GM12878 (cell line): ENCODE measurements around the gene CD70. TPM values are rescaled to one million over a fixed set of nuclear protein-coding genes. Genes with fewer than 3 reads are reported as not detected.

Source experiments
- ATAC-seq: fragments of 200-7000 bp; cut with Tn5 transposase; 3 replicates; pipeline ENCODE4 v1.9.1; 2020; ENCODE audit warnings: mild to moderate bottlenecking, moderate library complexity
- BruUV-seq: library from RNA; stranded (reverse); fragments of 400-500 nt; replicated peaks from 2 replicates; lab custom pipeline; 2021; lab: Mats Ljungman, UMichigan
- CTCF ChIA-PET: fragments of 300-600 bp; sonication (Branson Sonifier 250); formaldehyde crosslinking; extraction: SDS; loops from one replicate; lab custom pipeline; 2021; ENCODE audit warnings: inconsistent platforms; lab: Yijun Ruan, JAX
- POLR2A ChIA-PET: fragments of 350-600 bp; formaldehyde crosslinking; extraction: SDS; loops from one replicate; lab custom pipeline; 2021; ENCODE audit warnings: inconsistent platforms; lab: Charles Lee
- RAD21 ChIA-PET: fragments of 300-600 bp; sonication (Branson Sonifier 250); formaldehyde crosslinking; loops from one replicate; lab custom pipeline; 2023; ENCODE audit warnings: antibody characterized with exemption; ENCODE audit not compliant: unreplicated experiment; lab: Charles Lee
- SMC1A ChIA-PET: fragments of 300-600 bp; sonication (Branson Sonifier 250); formaldehyde crosslinking; loops from one replicate; lab custom pipeline; 2023; ENCODE audit not compliant: unreplicated experiment, uncharacterized antibody; lab: Charles Lee
- DNase-seq: peaks from one replicate; pipeline ENCODE4 v3.0.0-alpha.2; 2011; ENCODE audit warnings: low read depth, low spot score
- FAIRE-seq: peaks from 3 replicates; lab custom pipeline; 2011; peaks lifted over from hg19 to GRCh38; lab: Jason Lieb, UNC
- H2AFZ ChIP-seq: 2 replicates; pipeline ENCODE4 v1.6.0; 2011; ENCODE audit warnings: low read depth, low read length, control low read depth; ENCODE audit not compliant: control insufficient read depth
- H3K27ac ChIP-seq: 2 replicates; pipeline ENCODE4 v1.5.1; 2011; ENCODE audit warnings: control low read depth; ENCODE audit not compliant: control insufficient read depth, insufficient read depth
- H3K27me3 ChIP-seq, 2 experiments: replicated peaks in 1 of 2; 2 replicates each; pipeline versions ENCODE4 v1.6.0 to v1.6.1; 2011; ENCODE audit warnings: low read length in 1 of 2; ENCODE audit not compliant: control insufficient read depth in 2 of 2, insufficient read depth in 2 of 2
- H3K36me3 ChIP-seq, 2 experiments: 2 replicates each; pipeline ENCODE4 v1.5.1; 2011; ENCODE audit warnings: low read length in 1 of 2; ENCODE audit not compliant: control insufficient read depth in 2 of 2, insufficient read depth in 2 of 2
- H3K4me1 ChIP-seq: 2 replicates; pipeline ENCODE4 v1.6.1; 2011; ENCODE audit warnings: mild to moderate bottlenecking, low read length, moderate library complexity, mixed read lengths; ENCODE audit not compliant: control insufficient read depth, insufficient read depth
- H3K4me2 ChIP-seq: 2 replicates; pipeline ENCODE4 v1.6.0; 2011; ENCODE audit warnings: control low read depth; ENCODE audit not compliant: control insufficient read depth, insufficient read depth
- H3K4me3 ChIP-seq: fragments of 200-600 bp; sonication (generic); 2 replicates; pipeline ENCODE4 v1.5.1; 2016
- H3K79me2 ChIP-seq: 2 replicates; pipeline ENCODE4 v1.6.0; 2011; ENCODE audit warnings: low read length; ENCODE audit not compliant: control insufficient read depth, insufficient read depth
- H3K9ac ChIP-seq: 2 replicates; pipeline ENCODE4 v1.8.0; 2011; ENCODE audit warnings: low read length, control low read depth, mixed read lengths; ENCODE audit not compliant: control insufficient read depth, insufficient read depth
- H3K9me3 ChIP-seq: replicated peaks from 3 replicates; pipeline ENCODE4 v1.5.1; 2011; ENCODE audit warnings: mild to moderate bottlenecking, low read length; ENCODE audit not compliant: control insufficient read depth, insufficient read depth
- H4K20me1 ChIP-seq: 2 replicates; pipeline ENCODE4 v1.6.0; 2011; ENCODE audit not compliant: control insufficient read depth, insufficient read depth
- ATF7 ChIP-seq: fragments of 450-650 bp; IDR thresholded peaks from 2 replicates; pipeline ENCODE4 v1.6.1; 2016; ENCODE audit warnings: low read depth, mild to moderate bottlenecking
- CHD1 ChIP-seq: IDR thresholded peaks from 2 replicates; pipeline ENCODE4 v1.6.1; 2012; ENCODE audit warnings: low read depth, low read length, improper control_type of control experiment
- CREM ChIP-seq: IDR thresholded peaks from 2 replicates; pipeline ENCODE4 v1.6.1; 2014; ENCODE audit warnings: antibody characterized with exemption, low read depth
- DPF2 ChIP-seq: fragments of 450-650 bp; IDR thresholded peaks from 2 replicates; pipeline ENCODE4 v1.6.1; 2017; ENCODE audit warnings: mild to moderate bottlenecking
- ESRRA ChIP-seq: IDR thresholded peaks from 2 replicates; pipeline ENCODE4 v1.6.1; 2012; ENCODE audit warnings: mild to moderate bottlenecking, low read length, improper control_type of control experiment
- FOXK2 ChIP-seq: fragments of 450-650 bp; IDR thresholded peaks from 2 replicates; pipeline ENCODE4 v1.6.1; 2017; ENCODE audit warnings: mild to moderate bottlenecking, moderate library complexity
- GABPA ChIP-seq: IDR thresholded peaks from 2 replicates; pipeline ENCODE4 v1.6.1; 2014; ENCODE audit warnings: antibody characterized with exemption, low read depth, mild to moderate bottlenecking, inconsistent platforms
- MEF2B ChIP-seq: fragments of 450-650 bp; IDR thresholded peaks from 2 replicates; pipeline ENCODE4 v1.6.1; 2018; ENCODE audit warnings: mild to moderate bottlenecking, moderate library complexity; ENCODE audit not compliant: partially characterized antibody, poor library complexity, severe bottlenecking
- NBN ChIP-seq: fragments of 450-650 bp; IDR thresholded peaks from 2 replicates; pipeline ENCODE4 v1.6.1; 2016
- STAT3 ChIP-seq: IDR thresholded peaks from 2 replicates; pipeline ENCODE4 v1.6.1; 2011; ENCODE audit warnings: low read depth, low read length, improper control_type of control experiment
- SUZ12 ChIP-seq: fragments of 200-600 bp; sonication (generic); IDR thresholded peaks from one replicate; pipeline ENCODE4 v1.6.1; 2018; ENCODE audit warnings: antibody characterized with exemption, mild to moderate bottlenecking; ENCODE audit not compliant: unreplicated experiment
- TAF1 ChIP-seq: IDR thresholded peaks from 2 replicates; pipeline ENCODE4 v1.6.1; 2011; ENCODE audit warnings: mild to moderate bottlenecking, low read depth, low read length, borderline replicate concordance
- ZBED1 ChIP-seq: IDR thresholded peaks from 2 replicates; pipeline ENCODE4 v1.6.1; 2016; ENCODE audit warnings: borderline replicate concordance
- ZNF274 ChIP-seq: IDR thresholded peaks from one replicate; pipeline ENCODE4 v1.8.0; 2011; ENCODE audit not compliant: insufficient read length, insufficient read depth
- WGBS: methylation state at CpG from one replicate; pipeline ENCODE4 v1.1.6; 2016; ENCODE audit warnings: low lambda C conversion rate; ENCODE audit not compliant: insufficient replicate concordance, insufficient coverage; ENCODE audit errors: missing lambda C conversion rate; 5-methylcytosine and 5-hydroxymethylcytosine counted together
- in situ Hi-C: fragments of 300-500 bp; cut with MboI; formaldehyde crosslinking; loops from 9 replicates; pipeline ENCODE4 v1.14.3; 2018; ENCODE audit warnings: mixed read lengths
- intact Hi-C: fragments of 100-400 bp; cut with micrococcal nuclease; formaldehyde crosslinking; loops from one replicate; pipeline ENCODE4 v1.14.2; 2022; ENCODE audit not compliant: unreplicated experiment
- polyA plus RNA-seq, 11 experiments: library from polyadenylated mRNA; depleted of rRNA in 4 of 11; unstranded in 6 of 11; stranded (reverse) in 5 of 11; fragments of >200 nt; fragmentation: Nextera tagmentation in 4 of 11; fragmentation: Illumina TruSeq in 1 of 11; extraction: Ambion mirVana in 4 of 11; extraction: Trizol in 1 of 11; gene quantifications; 1 replicate in 1 of 11; 2 replicates in 10 of 11; pipeline versions ENCODE4 v1.2.1 to v1.2.3, GENCODE V29; 2011 to 2016; ENCODE audit warnings: inconsistent platforms in 2 of 11, missing spikeins in 2 of 11, low read depth in 1 of 11
- total RNA-seq, 4 experiments: library from RNA; depleted of rRNA in 3 of 4; stranded (reverse); fragments of >200 nt in 3 of 4; fragmentation: Illumina TruSeq in 1 of 4; extraction: Trizol in 1 of 4; gene quantifications; 2 replicates each; pipeline versions ENCODE4 v1.2.1 to v1.2.3, GENCODE V29; 2013 to 2021
- TF ChIP-seq, protein P1 (sequence below): fragments of 450-650 bp; IDR thresholded peaks from 2 replicates; pipeline ENCODE4 v1.6.1; 2018; ENCODE audit warnings: mild to moderate bottlenecking, low read depth, moderate library complexity; ENCODE audit not compliant: partially characterized antibody
- TF ChIP-seq, protein P2 (sequence below): fragments of 450-650 bp; IDR thresholded peaks from 2 replicates; pipeline ENCODE4 v1.6.1; 2016; ENCODE audit warnings: mild to moderate bottlenecking
- TF ChIP-seq, protein P3 (sequence below): fragments of 450-650 bp; IDR thresholded peaks from 2 replicates; pipeline ENCODE4 v1.6.1; 2017; ENCODE audit warnings: low read depth, mild to moderate bottlenecking, moderate library complexity

Gene CD70
- total and polyA plus RNA-seq, 10 of the 15 experiments (the other 5 are each of a cell fraction or from before 2014, with no cell fraction given) = 16.4 to 441 (median 265) TPM

DNA sequence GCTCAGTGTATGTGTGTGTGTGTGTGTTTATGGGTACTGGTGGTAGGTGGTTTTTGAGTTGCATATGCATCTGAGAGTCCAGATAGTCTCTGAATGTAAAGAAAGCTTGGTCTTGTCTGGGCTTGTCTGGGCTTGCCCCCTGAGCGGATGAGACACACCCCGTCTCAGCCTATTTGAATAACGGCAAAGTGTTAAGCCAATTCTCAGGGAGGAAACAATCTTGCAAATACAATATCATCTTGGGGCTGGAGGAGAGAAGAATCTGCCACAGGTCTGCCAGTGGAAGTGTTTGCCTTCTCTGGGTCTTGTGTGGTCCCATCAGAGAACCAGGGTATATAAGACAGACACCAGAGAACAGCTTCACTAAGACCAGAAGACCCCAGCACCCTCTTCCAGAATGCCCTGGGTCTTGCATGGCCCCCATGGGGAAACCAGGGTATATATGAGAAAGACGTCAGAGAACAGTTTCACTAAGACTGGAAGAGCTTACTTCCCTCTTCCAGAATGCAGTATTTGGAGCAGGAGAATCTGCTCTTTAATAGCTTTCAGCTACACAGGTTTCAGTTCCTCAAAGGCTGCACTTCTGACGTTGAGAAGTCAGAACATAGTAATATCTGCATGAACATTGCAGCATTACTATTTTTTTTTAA is 13.3 kb downstream of the CD70 start (continued):
- TF ChIP-seq, protein P1, sequence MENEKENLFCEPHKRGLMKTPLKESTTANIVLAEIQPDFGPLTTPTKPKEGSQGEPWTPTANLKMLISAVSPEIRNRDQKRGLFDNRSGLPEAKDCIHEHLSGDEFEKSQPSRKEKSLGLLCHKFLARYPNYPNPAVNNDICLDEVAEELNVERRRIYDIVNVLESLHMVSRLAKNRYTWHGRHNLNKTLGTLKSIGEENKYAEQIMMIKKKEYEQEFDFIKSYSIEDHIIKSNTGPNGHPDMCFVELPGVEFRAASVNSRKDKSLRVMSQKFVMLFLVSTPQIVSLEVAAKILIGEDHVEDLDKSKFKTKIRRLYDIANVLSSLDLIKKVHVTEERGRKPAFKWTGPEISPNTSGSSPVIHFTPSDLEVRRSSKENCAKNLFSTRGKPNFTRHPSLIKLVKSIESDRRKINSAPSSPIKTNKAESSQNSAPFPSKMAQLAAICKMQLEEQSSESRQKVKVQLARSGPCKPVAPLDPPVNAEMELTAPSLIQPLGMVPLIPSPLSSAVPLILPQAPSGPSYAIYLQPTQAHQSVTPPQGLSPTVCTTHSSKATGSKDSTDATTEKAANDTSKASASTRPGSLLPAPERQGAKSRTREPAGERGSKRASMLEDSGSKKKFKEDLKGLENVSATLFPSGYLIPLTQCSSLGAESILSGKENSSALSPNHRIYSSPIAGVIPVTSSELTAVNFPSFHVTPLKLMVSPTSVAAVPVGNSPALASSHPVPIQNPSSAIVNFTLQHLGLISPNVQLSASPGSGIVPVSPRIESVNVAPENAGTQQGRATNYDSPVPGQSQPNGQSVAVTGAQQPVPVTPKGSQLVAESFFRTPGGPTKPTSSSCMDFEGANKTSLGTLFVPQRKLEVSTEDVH = peak; percentile 46
- peak; percentile 94 for TF ChIP-seq CREM
- TF ChIP-seq DPF2 = peak; percentile 98
- TF ChIP-seq ATF7 = peak; percentile 91
- peak; percentile 36; the same call in 1 of the 2 replicates for TF ChIP-seq GABPA
- TF ChIP-seq STAT3 = peak; percentile 74

DNA sequence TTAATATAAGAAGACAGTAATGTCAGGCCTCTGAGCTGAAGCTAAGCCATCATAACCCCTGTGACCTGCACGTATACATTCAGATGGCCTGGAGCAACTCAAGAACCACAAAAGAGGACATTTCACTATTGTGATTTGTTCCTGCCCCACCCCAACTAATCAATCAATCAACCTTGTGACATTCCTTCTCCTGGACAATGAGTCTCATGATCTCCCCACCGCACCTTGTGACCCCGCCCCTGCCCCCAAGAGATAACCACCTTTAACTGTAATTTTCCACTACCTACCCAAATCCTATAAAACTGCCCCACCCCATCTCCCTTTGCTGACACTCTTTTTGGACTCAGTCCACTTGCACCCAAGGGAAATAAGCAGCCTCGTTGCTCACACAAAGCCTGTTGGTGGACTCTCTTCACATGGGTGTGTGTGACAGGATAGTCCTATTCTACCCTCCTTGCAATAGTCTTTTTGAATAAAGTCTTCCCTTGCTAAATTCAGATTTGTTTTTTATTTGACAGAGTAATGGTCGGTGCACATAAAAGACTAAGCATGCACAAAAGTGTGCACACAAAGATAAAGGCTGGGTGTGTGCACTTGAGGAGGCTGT is 14.0 kb downstream of the CD70 start:
- Histone ChIP-seq H3K4me1 (peaks cover 50% of the 10 kb centered on the region), H3K9me3 (peaks cover 2% of the 10 kb centered on the region; the same call in 1 of the 3 replicates), H3K4me3 (peak overlapping the region; percentile 26; the same call in 1 of the 2 replicates), H2AFZ (no peak overlapping the region), H3K27ac (peak overlapping the region; percentile 99), H3K79me2 (no peaks in the 10 kb centered on the region; the same call in 1 of the 2 replicates), H3K4me2 (peak overlapping the region; percentile 89), H3K27me3 (no peaks in the 10 kb centered on the region), H3K9ac (peak overlapping the region; percentile 79), H3K36me3 (no peaks in the 10 kb centered on the region), H4K20me1 (no peaks in the 10 kb centered on the region)
- ChIA-PET POLR2A (interaction anchor here (0.5 to 3.4 kb wide), 14 partner anchors 8 to 116 kb away, joined by 3 to 40 read pairs (median 6); partner anchors contain the start of genes CD70 and TNFSF9), SMC1A (interaction anchor here (0.7 to 2.4 kb wide), 17 partner anchors 9 to 286 kb away, joined by 3 to 30 read pairs (median 5); partner anchors contain the start of gene TNFSF14), RAD21 (interaction anchor here (1.0 to 2.3 kb wide), 11 partner anchors 11 to 60 kb away, joined by 3 to 24 read pairs (median 8); partner anchors contain the start of gene TNFSF9), CTCF (interaction anchor here (0.5 to 2.1 kb wide), 8 partner anchors 10 to 204 kb away, joined by 3 to 10 read pairs (median 3); partner anchors contain the start of gene TNFSF9)
- FAIRE-seq = no peak
- intact Hi-C loops = loop anchor here (1.0 kb wide), 2 partner anchors 11 to 25 kb away; no protein-coding TSS in a partner anchor
- peak; percentile 16 for ATAC-seq
- in situ Hi-C loops = no loop called here
- 25% methylated on average over 5 of the region's 5 CpGs for WGBS
- no peak for DNase-seq
- BruUV-seq = no TSS peak
- TF ChIP-seq, protein P2, sequence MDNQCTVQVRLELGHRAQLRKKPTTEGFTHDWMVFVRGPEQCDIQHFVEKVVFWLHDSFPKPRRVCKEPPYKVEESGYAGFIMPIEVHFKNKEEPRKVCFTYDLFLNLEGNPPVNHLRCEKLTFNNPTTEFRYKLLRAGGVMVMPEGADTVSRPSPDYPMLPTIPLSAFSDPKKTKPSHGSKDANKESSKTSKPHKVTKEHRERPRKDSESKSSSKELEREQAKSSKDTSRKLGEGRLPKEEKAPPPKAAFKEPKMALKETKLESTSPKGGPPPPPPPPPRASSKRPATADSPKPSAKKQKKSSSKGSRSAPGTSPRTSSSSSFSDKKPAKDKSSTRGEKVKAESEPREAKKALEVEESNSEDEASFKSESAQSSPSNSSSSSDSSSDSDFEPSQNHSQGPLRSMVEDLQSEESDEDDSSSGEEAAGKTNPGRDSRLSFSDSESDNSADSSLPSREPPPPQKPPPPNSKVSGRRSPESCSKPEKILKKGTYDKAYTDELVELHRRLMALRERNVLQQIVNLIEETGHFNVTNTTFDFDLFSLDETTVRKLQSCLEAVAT = no peak
- TF ChIP-seq SUZ12 = no peak
- TF ChIP-seq ESRRA = no peak
- TF ChIP-seq, protein P3, sequence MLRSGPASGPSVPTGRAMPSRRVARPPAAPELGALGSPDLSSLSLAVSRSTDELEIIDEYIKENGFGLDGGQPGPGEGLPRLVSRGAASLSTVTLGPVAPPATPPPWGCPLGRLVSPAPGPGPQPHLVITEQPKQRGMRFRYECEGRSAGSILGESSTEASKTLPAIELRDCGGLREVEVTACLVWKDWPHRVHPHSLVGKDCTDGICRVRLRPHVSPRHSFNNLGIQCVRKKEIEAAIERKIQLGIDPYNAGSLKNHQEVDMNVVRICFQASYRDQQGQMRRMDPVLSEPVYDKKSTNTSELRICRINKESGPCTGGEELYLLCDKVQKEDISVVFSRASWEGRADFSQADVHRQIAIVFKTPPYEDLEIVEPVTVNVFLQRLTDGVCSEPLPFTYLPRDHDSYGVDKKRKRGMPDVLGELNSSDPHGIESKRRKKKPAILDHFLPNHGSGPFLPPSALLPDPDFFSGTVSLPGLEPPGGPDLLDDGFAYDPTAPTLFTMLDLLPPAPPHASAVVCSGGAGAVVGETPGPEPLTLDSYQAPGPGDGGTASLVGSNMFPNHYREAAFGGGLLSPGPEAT = no peak
- no peak for TF ChIP-seq MEF2B
- TF ChIP-seq NBN = no peak
- no peak for TF ChIP-seq ZBED1
- TF ChIP-seq ZNF274 = no peak
- TF ChIP-seq CHD1 = no peak
- no peak for TF ChIP-seq TAF1
- TF ChIP-seq FOXK2 = no peak
